HL-60/S4 treated with phorbol 12-myristate 13-acetate at 8.2 ng/mL for 4 days and 3 days (cell line): ENCODE results near the gene SORBS1.
"Not testable (repeated sequence)": the region's sequence is repeated elsewhere in the genome, so short reads cannot be mapped to it uniquely, and the experiment has no call there.

Source experiments
- in situ Hi-C: fragments of 300-500 bp; cut with MboI; formaldehyde crosslinking; loops from 2 replicates; pipeline ENCODE4 v1.15.0; 2022; ENCODE audit warnings: low sequenced_read_pairs

Gene SORBS1

DNA sequence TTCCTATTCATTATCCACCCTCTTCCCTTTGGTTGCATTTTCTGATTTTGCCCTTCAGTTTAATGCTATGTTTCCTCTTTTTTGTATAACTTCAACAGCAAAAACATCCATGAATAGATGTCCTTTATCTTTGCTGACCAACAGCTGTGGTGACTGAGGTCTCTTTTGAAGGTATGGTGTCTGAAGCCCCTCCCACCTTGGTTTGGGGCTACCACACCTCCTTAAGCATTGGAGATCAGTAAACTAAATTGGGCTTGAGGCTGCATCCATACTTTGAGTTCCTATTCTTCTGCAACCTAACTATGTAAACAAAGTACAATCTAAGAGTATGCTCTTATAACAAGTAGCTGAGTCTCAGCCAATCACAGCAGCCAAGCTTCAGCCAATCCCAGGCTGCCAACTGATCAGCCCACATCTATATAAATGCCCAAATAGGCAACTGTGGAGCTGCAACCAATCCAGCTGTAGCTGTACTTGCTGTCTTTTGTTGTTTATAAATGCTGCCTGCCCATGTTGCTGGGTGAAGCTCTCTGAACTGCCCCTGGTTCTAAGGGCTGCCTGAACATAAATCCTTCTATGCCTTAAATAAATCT is 201.0 kb downstream of the SORBS1 start:
- in situ Hi-C loops: loop anchor here (10.0 kb wide), 1 partner anchor 225 kb away; no protein-coding TSS in a partner anchor

- in situ Hi-C loops: no loop called here
Measured at GRCh38 chr10:95359466-95359865, 201.7 kb downstream of the SORBS1 start.

- in situ Hi-C loops: no loop called here
Measured at GRCh38 chr10:95356190-95356955, 204.8 kb downstream of the SORBS1 start.

DNA sequence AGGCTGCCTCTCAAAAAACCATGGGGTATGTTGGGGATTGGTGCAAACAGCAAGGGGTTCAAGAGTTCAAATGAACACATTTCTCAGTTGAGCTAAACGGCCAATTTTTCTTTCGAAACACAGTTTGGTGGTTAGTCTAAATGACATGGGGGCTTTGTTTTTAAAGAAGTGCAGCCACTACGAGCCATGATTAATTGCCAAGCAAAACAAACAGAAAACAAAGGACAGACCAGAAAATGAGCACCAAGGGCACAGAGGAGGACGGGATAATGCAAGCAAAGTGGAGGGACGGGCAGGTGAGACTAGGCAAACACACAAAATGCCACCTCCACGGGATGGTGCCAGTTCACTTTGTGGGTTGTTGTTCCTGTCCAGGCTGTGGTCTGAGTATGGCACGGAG is 205.9 kb downstream of the SORBS1 start:
- in situ Hi-C loops: no loop called here

GRCh38 chr10:95354110-95354509 is 207.1 kb downstream of the SORBS1 start:
- in situ Hi-C loops: no loop called here

DNA sequence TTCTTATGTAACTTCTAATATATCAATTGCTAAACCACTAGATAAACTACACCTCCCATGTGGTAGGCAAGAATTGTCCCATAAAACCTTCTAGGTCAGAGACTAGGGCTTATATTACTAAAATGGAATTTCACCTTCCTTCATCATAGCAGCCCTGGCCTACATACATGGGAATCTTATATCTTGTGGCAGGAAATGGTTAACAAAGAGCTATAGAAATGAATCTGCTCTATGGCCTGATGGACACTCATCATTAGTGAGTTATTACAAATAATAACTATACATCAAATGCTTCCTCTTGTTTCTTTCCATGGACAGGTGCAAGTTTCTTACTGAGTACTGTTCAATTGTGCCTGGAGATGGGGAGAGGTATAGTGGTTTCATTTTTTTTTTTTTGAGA is 208.0 kb downstream of the SORBS1 start:
- in situ Hi-C loops: no loop called here

DNA sequence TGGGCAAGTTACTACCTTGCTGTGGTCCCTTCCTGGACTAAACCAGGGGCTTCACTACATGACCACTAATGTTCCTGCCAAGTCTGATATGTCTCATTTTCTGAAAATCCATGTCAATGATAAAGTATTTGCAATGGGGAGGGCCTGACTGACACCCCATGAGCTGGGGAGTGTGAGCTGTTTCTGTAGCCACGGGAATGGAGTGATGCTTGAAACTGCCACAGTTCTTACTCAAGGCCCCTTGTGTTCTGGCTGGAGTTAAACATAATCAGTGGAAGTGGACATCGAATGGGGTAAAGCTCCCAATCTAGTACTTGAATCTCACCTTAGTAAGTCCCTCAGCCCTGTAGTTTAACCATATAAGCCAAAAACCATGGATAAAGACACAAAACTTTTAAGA is 208.5 kb downstream of the SORBS1 start:
- in situ Hi-C loops: no loop called here

GRCh38 chr10:95350830-95351228 is 210.3 kb downstream of the SORBS1 start:
- in situ Hi-C loops: no loop called here

- in situ Hi-C loops: no loop called here
Measured at GRCh38 chr10:95350219-95350829, 210.8 kb downstream of the SORBS1 start.

GRCh38 chr10:95347402-95347766 is 213.8 kb downstream of the SORBS1 start:
- in situ Hi-C loops: not testable (repeated sequence)

DNA sequence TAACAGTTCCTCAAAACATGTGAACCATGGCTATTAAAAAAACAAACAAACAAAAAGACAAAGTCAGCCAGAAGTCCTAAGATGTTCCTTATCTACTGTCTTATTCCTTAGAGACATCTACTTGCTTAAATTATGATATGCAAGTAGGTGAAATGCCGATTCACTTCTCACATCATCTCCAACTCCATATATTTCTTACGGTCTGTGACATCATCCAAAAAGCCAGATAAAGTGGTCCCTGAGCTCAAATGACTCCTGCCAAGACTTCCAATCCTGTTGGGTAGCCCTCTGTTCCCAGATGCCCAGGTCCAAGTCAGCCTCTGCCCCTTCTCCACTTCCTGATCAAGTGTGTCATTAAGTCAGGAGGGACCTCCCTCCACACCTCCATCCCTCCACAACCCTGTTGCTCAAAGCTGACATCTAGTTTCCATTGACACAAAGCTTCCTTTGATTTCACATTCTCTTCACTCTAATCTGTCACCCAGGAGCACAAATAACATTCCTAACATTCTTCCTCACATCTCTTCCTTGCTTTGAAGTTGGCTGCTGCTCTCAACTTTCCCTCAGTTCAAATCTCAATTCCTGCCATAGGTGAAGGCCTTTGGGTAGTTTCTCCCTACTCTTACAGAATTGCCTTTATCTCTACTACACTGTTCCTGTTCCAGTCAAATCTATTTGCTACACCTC is 214.3 kb downstream of the SORBS1 start:
- in situ Hi-C loops: no loop called here

DNA sequence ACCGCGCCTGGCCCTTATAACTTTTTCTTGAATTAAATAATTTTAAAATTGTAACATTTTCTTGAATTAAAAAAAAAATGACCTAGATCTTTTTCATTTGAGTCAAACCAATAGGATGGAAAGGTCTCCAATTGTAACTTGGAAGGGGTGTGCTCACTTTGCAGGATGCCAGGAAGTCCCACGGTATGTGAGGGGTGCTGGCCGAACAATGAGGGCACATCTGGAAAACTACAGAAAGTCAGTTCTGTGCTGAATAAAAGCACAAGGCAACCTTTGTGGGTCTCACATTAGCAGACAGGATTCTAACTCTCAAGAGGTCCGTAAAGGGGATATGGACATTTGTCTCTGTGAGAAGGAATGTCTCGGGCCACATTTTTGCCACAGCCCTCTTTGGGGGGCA is 217.6 kb downstream of the SORBS1 start:
- in situ Hi-C loops: no loop called here

DNA sequence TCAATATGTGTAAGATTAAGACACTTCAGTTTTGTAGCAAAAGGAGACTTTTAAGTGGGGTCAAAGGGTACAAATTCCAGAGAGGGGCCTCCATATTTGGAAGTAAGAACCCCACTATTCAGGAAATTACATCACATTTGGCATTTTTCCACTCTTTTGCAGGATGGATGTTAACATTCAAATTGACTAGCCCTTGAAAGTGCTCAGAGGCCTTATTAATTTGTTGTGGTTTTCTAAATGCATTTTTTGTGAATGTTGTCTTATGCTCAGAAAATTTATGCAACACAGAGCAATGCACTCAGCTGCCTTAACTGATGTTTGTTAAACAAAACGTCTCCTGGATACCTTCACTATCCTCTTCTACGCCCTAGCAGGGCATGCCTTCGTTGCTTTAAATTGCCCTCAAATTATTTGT is 219.4 kb downstream of the SORBS1 start:
- in situ Hi-C loops: no loop called here

- in situ Hi-C loops: no loop called here
Measured at GRCh38 chr10:95339863-95340262, 221.3 kb downstream of the SORBS1 start.

DNA sequence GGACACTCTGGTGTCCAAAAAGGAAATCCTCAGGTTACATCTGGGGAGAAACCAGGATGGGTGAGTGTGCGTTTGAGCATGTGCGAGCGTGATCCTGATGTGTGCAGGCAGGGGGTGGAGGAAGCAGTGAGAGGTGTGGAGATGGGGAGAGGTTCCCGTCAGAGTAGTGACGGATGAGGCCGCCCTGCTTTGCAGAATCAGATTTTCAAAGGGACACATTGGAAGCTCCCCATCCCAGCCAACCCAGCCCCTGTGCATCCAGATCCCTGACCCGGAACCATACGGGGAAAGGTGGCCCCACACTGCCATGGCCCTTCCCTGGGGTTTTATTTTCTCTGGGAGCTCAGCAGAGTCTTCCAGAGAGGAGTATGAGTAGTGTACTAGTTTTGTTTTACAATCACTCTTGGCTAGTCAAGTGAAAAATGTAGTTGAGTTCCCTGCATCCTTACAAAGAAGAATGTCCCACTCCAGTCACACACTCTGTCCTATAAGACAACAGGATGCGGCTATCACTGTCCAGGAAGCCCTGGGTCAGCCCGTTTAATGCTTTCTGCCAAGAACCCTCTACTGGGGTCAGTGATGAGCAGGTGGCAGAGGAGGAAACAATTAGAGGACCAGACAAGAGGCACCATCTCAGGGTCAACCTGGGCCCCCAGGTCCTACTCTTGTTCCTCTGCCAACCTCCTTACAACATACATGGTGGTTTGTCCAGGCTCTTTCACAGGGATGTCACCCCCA is 223.6 kb downstream of the SORBS1 start:
- in situ Hi-C loops: no loop called here

GRCh38 chr10:95336702-95337101 is 224.5 kb downstream of the SORBS1 start:
- in situ Hi-C loops: no loop called here

DNA sequence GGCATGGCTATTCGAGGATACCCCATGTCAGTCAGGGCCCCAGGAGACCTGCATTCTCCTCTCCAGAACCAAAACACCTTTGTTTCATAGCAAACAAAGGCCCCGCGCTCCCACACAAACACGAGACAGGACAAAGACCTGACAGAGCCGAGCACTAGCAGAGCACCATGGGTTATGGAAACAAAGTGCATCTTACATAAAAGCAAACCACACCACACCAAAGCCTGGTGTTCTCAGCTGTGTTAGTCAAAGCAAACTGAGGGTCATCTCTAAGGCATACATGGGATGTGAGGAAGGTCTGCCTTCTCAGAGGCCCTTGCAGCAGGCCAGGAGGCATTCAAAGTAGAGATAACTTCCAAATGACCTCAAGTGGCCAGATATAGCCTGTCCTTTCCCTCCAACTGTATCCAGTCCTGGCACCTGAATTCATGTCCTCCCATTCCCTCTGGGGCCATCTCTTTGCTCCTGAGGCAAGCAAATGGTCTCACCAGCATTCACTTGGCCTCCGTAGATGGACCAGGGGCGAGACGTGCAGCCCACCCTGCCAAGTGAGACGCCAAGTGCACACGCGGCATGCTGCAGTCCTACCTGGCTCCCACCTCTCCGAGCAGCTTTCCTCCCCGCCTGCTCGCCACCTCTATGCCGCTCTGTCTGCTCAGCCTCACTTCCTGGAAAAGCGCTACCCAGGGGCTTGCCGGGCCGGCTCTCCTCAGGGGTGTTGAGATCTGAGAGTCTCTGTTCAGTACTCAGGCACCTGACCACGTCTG is 225.1 kb downstream of the SORBS1 start:
- in situ Hi-C loops: no loop called here

DNA sequence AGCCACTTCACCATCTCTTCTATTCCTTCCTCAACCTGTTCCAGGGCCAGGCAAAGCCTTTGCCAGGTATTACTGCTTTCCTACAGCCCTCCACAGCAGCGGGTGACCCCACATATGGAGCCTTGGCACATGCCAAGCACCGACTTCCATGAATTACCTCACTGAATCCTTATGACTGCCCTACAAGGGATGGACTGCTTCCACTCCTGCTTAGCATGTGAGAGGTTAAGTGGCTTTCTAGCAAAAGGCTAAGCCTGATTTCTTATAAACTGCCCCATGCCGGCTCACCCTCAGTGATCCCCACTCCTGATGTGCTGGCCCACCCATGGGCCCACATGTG is 226.4 kb downstream of the SORBS1 start:
- in situ Hi-C loops: no loop called here

DNA sequence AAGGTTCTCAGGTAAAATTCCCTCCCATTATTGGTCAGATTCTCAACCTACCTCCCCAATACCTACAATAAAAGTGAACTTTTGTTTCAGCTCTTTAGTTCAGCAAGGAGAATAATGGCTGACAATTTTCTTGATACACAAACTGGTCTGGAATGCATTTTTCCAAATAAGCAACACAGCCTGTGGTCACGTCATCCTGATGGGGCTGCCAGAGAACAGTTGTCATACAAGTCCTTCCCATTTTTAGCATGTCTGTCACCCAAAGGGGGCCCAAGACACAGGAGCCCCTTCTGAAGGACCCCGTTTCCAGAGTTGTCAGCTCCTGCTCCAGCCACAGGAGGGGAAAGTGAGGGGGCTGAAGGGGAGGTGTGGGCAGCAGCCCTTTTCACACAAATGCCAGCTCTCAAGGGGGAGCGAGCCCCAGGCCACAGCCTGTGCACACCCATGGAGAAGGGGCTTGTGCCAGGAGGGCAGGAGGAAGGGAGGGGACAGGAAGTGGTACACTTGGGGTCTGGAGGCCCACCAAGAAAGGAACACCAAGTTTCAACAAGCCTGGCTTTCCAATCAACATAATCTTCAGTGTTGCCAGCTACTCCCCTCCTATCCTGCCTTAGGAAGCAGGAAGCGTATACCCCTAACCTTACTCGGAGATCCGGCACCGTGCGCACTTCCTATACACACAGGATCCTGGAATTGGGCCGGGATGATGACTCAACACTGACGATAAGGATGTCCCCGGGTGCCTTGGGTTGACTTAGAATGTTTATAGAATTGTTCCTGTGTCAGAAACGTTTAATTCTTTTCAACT is 227.0 kb downstream of the SORBS1 start:
- in situ Hi-C loops: no loop called here
